Stimulated activated CD8-positive, alpha-beta memory T cell treated with anti-CD3 and anti-CD28 coated beads, Interleukin-4, amount 100 ng/mL, for 48 hours (primary cell): Measurements from ENCODE around the gene PACSIN1.
A peak's percentile ranks its signal among the peaks of the same experiment; 100 is the strongest.

Experiments used
- DNase-seq: peaks from one replicate; pipeline ENCODE4 v3.0.0-alpha.2; 2020

The PACSIN1 gene

GRCh38 chr6:34565722-34566137, 99.9 kb downstream of the PACSIN1 start:
- DNase-seq: no peak

- DNase-seq: no peak
Observed at GRCh38 chr6:34566830-34567546, 101.1 kb downstream of the PACSIN1 start.

GRCh38 chr6:34568341-34569201, 102.7 kb downstream of the PACSIN1 start:
- no peak for DNase-seq

- DNase-seq: no peak
Observed at GRCh38 chr6:34569361-34569973, 103.6 kb downstream of the PACSIN1 start.

GRCh38 chr6:34570066-34570833, 104.4 kb downstream of the PACSIN1 start:
- no peak for DNase-seq

GRCh38 chr6:34571388-34571787, 105.5 kb downstream of the PACSIN1 start:
- no peak for DNase-seq

GRCh38 chr6:34572021-34572420, 106.1 kb downstream of the PACSIN1 start:
- no peak for DNase-seq

GRCh38 chr6:34572585-34572984, 106.7 kb downstream of the PACSIN1 start:
- DNase-seq: no peak

- no peak for DNase-seq
Observed at GRCh38 chr6:34573567-34574183, 107.8 kb downstream of the PACSIN1 start.

- no peak for DNase-seq
Observed at GRCh38 chr6:34574647-34575293, 108.9 kb downstream of the PACSIN1 start.

- DNase-seq: no peak
Observed at GRCh38 chr6:34575326-34575725, 109.5 kb downstream of the PACSIN1 start.

- DNase-seq: no peak
Observed at GRCh38 chr6:34576286-34576955, 110.5 kb downstream of the PACSIN1 start.

GRCh38 chr6:34578445-34579262, 112.8 kb downstream of the PACSIN1 start:
- DNase-seq: no peak

GRCh38 chr6:34580707-34581560, 115.1 kb downstream of the PACSIN1 start:
- no peak for DNase-seq

- no peak for DNase-seq
Observed at GRCh38 chr6:34581561-34581920, 115.7 kb downstream of the PACSIN1 start.

- peak; percentile 28 for DNase-seq
Observed at GRCh38 chr6:34583461-34583860, 117.6 kb downstream of the PACSIN1 start.

- DNase-seq: no peak
Observed at GRCh38 chr6:34583861-34584604, 118.2 kb downstream of the PACSIN1 start.

GRCh38 chr6:34584694-34585093, 118.8 kb downstream of the PACSIN1 start:
- no peak for DNase-seq
